Omental fat pad (tissue), 4 donors: ENCODE data around the gene TSPO2. TPM values are rescaled to one million over a fixed set of nuclear protein-coding genes. Genes with fewer than 3 reads are reported as not detected.

Experiments
- ATAC-seq: fragments of 150-250 bp; one replicate; pipeline ENCODE4 v1.9.1; 2016; ENCODE audit warnings: mild to moderate bottlenecking, moderate library complexity; ENCODE audit not compliant: low FRiP score
- DNase-seq: peaks from one replicate; pipeline ENCODE4 v3.0.0-alpha.2; 2019; ENCODE audit warnings: low spot score
- total RNA-seq, 4 donors: library from RNA; depleted of rRNA; stranded (reverse); fragments of >200 nt; gene quantifications; one replicate each; pipeline ENCODE4 v1.1.0, GENCODE V29; 2016
- TF ChIP-seq, protein P1 (sequence below), 3 donors: fragments of 450-650 bp; IDR thresholded peaks; one replicate each; pipeline ENCODE4 v1.5.1; 2016 to 2017; ENCODE audit warnings: antibody characterized with exemption in 3 of 3, mild to moderate bottlenecking in 3 of 3, moderate library complexity in 2 of 3

TSPO2 gene
- total RNA-seq, 4 donors from 2014 or later, result not detected

DNA sequence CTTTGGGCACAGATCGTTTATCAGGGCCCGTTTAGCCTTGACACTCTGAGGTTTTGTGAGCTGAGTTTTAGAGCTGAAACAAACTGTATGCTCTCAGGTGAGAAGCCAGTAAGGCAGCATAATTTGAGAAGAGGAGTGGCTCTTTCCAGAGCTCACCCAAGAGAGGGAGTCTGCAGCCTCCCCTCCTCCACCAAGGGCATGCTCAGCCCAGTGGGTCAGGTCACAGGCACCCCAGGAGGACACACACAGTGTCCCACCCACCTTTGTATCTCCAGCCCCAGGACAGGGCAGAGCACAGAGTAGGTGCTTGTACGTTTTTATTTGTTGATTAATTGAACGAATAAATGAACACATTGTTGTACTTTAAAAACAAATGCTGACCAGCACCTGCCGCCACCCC lies 3.4 kb downstream of the TSPO2 start:
- no peak for ATAC-seq
- no peak for DNase-seq
- TF ChIP-seq, protein P1, sequence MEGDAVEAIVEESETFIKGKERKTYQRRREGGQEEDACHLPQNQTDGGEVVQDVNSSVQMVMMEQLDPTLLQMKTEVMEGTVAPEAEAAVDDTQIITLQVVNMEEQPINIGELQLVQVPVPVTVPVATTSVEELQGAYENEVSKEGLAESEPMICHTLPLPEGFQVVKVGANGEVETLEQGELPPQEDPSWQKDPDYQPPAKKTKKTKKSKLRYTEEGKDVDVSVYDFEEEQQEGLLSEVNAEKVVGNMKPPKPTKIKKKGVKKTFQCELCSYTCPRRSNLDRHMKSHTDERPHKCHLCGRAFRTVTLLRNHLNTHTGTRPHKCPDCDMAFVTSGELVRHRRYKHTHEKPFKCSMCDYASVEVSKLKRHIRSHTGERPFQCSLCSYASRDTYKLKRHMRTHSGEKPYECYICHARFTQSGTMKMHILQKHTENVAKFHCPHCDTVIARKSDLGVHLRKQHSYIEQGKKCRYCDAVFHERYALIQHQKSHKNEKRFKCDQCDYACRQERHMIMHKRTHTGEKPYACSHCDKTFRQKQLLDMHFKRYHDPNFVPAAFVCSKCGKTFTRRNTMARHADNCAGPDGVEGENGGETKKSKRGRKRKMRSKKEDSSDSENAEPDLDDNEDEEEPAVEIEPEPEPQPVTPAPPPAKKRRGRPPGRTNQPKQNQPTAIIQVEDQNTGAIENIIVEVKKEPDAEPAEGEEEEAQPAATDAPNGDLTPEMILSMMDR (IDR thresholded peaks at IDR 0.05), result no peak

GRCh38 chr6:41046084-41046483 lies 3.8 kb downstream of the TSPO2 start:
- TF ChIP-seq, protein P1 (IDR thresholded peaks at IDR 0.05), result no peak
- DNase-seq (no peak), ATAC-seq (no peak)

GRCh38 chr6:41047306-41047705 lies 5.0 kb downstream of the TSPO2 start:
- ATAC-seq (no peak), DNase-seq (no peak)
- TF ChIP-seq, protein P1 (IDR thresholded peaks at IDR 0.05), result no peak

GRCh38 chr6:41047745-41048732 lies 5.8 kb downstream of the TSPO2 start:
- DNase-seq (no peak), ATAC-seq (no peak)
- TF ChIP-seq, protein P1 (IDR thresholded peaks at IDR 0.05), result no peak

GRCh38 chr6:41049521-41049920 lies 7.3 kb downstream of the TSPO2 start:
- ATAC-seq (no peak), DNase-seq (no peak)
- TF ChIP-seq, protein P1 (IDR thresholded peaks at IDR 0.05), result no peak

DNA sequence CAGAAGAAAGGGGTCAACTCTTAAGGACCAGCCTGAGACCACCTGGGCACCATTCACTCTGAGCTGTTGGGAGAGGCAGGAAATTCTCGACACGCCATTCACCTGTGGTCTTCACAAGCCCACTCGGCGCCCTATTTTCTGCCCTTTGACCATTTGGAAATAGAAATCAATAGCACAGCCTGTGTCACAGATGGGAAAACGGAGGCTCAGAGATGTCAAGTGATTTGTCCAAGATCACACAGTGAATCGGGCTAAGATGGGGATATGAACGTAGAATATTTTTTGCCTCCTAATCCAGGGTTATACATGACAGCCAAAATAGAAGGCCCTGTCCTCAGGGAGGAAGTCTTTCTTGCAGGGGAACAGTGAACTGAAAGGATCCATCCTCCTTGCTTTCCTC lies 7.7 kb downstream of the TSPO2 start:
- DNase-seq (no peak), ATAC-seq (no peak)
- TF ChIP-seq, protein P1 (IDR thresholded peaks at IDR 0.05), result no peak

DNA sequence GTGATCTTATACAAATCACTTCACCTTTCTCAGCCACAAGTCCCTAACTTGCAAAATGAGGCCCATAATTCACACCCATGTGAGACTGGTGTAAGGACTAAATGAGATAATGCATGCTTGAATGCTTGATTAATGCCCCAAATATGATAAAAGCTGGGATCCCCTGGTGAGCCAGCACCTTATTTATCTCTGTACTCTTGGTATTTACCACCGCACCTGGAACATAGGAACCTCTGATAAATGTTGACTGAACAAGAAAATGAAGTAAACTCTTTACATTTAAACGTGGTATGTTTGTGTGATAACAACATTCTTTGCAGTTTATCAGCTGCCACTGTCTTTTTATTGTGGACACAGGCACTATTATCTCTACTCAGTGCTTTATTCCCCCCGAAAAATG lies 8.3 kb downstream of the TSPO2 start:
- ATAC-seq (no peak), DNase-seq (no peak)
- TF ChIP-seq, protein P1 (IDR thresholded peaks at IDR 0.05), result no peak
